PC-3 (cell line): Measurements from ENCODE around the gene KCNK18.

Experiments used
- CTCF ChIP-seq: fragments of 300-600 bp; sonication (generic); conservative IDR thresholded peaks from 2 replicates; pipeline ENCODE4 v1.5.1; 2017; ENCODE audit warnings: antibody characterized with exemption, low read depth, mild to moderate bottlenecking, low read length
- EZH2phosphoT487 ChIP-seq: fragments of 300-600 bp; sonication (generic); IDR thresholded peaks from 2 replicates; pipeline ENCODE4 v1.6.1; 2018; ENCODE audit warnings: mild to moderate bottlenecking, antibody characterized with exemption, low read length, borderline replicate concordance

GRCh38 chr10:117215079-117215478 lies 17.8 kb downstream of the KCNK18 start:
- TF ChIP-seq CTCF (no peak), EZH2phosphoT487 (no peak)
